Peyer's patch (tissue), 4 donors: ENCODE data around the gene CCND1. TPM values are rescaled to one million over a fixed set of nuclear protein-coding genes. Genes with fewer than 3 reads are reported as not detected.

Experiments
- DNase-seq, 3 donors: peaks; one replicate each; pipeline ENCODE4 v3.0.0-alpha.2; 2017 to 2019
- H3K27ac ChIP-seq, 4 donors: fragments of 200-600 bp; sonication (generic); one replicate each; pipeline ENCODE4 v1.5.1; 2016 to 2019
- H3K27me3 ChIP-seq, 2 donors: fragments of 200-600 bp; sonication (generic); one replicate each; pipeline ENCODE4 v1.5.1; 2019
- H3K36me3 ChIP-seq, 3 donors: fragments of 200-600 bp; sonication (generic); one replicate each; pipeline ENCODE4 v1.5.1; 2016 to 2019
- H3K4me1 ChIP-seq, 4 donors: fragments of 200-600 bp; sonication (generic); one replicate each; pipeline ENCODE4 v1.5.1; 2016 to 2019
- H3K4me3 ChIP-seq, 4 donors: fragments of 200-600 bp; sonication (generic); 1 replicate in 3 of 4; 2 replicates in 1 of 4; pipeline ENCODE4 v1.5.1; 2016 to 2019; ENCODE audit warnings: mild to moderate bottlenecking in 1 of 4
- H3K9me3 ChIP-seq, 4 donors: fragments of 200-600 bp; sonication (generic); one replicate each; pipeline ENCODE4 v1.5.1; 2016 to 2019; ENCODE audit warnings: mild to moderate bottlenecking in 1 of 4
- CTCF ChIP-seq, 6 experiments: fragments of 450-650 bp in 4 of 6; fragments of 200-600 bp in 2 of 6; sonication (generic) in 1 of 6; IDR thresholded peaks; one replicate each; pipeline ENCODE4 v1.5.1; 2017 to 2019; ENCODE audit warnings: antibody characterized with exemption in 6 of 6, mild to moderate bottlenecking in 3 of 6, moderate library complexity in 1 of 6
- POLR2A ChIP-seq, 2 donors: fragments of 450-650 bp; IDR thresholded peaks; one replicate each; pipeline ENCODE4 v1.5.1; 2017; ENCODE audit warnings: antibody characterized with exemption in 2 of 2, mild to moderate bottlenecking in 2 of 2, moderate library complexity in 2 of 2
- total RNA-seq, 4 donors: library from RNA; depleted of rRNA; stranded (reverse); fragments of >200 nt; gene quantifications; one replicate each; pipeline ENCODE4 v1.1.0, GENCODE V29; 2016

Gene CCND1
- total RNA-seq, 4 donors from 2014 or later = 13.5 to 46.6 (median 40.0) TPM

DNA sequence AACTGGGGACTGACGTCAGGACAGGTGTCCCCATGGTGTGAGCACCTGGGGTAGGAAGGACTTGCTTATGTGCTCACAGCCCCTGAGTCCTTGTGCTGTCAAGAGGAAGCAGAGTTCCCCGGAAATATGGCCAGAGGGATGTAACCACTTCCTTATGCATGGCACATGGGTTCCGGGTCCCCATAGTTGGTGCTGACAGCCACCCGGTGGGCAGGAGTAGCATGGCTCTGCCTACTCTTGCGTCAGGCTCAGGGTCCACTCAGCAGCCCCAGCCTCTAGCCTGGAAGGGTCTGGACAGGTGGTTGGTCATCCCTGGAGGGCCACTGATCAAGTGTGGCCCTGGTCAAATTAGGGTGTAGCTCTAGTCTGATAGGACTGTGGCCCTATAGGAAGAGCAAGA lies 42.8 kb upstream of the CCND1 start:
- no peak overlapping the region for H3K4me3 ChIP-seq
- H3K27ac ChIP-seq = no peak overlapping the region
- H3K4me1 ChIP-seq = no peaks in the 10 kb centered on the region
- no peaks in the 10 kb centered on the region for H3K27me3 ChIP-seq
- DNase-seq = no peak
- peak in 1 of 6 experiments; percentile 21 for TF ChIP-seq CTCF (IDR thresholded peaks at IDR 0.05)
- no peak for TF ChIP-seq POLR2A (IDR thresholded peaks at IDR 0.05)
- no peaks in the 10 kb centered on the region for H3K36me3 ChIP-seq
- no peaks in the 10 kb centered on the region for H3K9me3 ChIP-seq

DNA sequence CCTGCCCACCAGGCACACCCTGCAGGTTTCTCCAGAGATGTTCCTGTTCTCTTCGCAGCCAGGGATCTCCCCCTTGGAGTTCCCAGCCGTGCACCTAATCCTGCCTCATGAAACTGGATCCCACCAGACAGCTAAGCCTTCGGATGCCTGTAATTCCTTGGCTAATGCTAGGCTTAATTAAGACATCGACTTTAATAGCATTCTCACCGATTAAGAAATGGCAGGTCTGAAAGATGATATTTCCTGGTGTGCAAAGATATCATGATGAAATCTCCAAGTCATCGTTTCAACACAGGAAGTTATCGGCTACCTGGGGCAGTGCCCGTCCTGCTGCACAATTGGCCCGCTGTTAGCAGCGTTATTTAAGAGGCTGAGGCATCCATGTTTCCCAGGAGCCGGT lies 41.5 kb upstream of the CCND1 start:
- no peaks in the 10 kb centered on the region for H3K27me3 ChIP-seq
- H3K27ac ChIP-seq = no peak overlapping the region
- no peaks in the 10 kb centered on the region for H3K9me3 ChIP-seq
- DNase-seq = no peak
- no peaks in the 10 kb centered on the region for H3K36me3 ChIP-seq
- no peak for TF ChIP-seq CTCF (IDR thresholded peaks at IDR 0.05)
- TF ChIP-seq POLR2A (IDR thresholded peaks at IDR 0.05) = no peak
- no peaks in the 10 kb centered on the region for H3K4me1 ChIP-seq
- no peak overlapping the region for H3K4me3 ChIP-seq

- no peaks in the 10 kb centered on the region for H3K27me3 ChIP-seq
- no peak overlapping the region for H3K27ac ChIP-seq
- H3K9me3 ChIP-seq = no peaks in the 10 kb centered on the region
- H3K4me1 ChIP-seq = no peaks in the 10 kb centered on the region
- TF ChIP-seq CTCF (IDR thresholded peaks at IDR 0.05) (no peak), POLR2A (IDR thresholded peaks at IDR 0.05) (no peak)
- no peak overlapping the region for H3K4me3 ChIP-seq
- no peak for DNase-seq
- no peaks in the 10 kb centered on the region for H3K36me3 ChIP-seq
These were observed 41.0 kb upstream of the CCND1 start for GRCh38 chr11:69600001-69600400.

DNA sequence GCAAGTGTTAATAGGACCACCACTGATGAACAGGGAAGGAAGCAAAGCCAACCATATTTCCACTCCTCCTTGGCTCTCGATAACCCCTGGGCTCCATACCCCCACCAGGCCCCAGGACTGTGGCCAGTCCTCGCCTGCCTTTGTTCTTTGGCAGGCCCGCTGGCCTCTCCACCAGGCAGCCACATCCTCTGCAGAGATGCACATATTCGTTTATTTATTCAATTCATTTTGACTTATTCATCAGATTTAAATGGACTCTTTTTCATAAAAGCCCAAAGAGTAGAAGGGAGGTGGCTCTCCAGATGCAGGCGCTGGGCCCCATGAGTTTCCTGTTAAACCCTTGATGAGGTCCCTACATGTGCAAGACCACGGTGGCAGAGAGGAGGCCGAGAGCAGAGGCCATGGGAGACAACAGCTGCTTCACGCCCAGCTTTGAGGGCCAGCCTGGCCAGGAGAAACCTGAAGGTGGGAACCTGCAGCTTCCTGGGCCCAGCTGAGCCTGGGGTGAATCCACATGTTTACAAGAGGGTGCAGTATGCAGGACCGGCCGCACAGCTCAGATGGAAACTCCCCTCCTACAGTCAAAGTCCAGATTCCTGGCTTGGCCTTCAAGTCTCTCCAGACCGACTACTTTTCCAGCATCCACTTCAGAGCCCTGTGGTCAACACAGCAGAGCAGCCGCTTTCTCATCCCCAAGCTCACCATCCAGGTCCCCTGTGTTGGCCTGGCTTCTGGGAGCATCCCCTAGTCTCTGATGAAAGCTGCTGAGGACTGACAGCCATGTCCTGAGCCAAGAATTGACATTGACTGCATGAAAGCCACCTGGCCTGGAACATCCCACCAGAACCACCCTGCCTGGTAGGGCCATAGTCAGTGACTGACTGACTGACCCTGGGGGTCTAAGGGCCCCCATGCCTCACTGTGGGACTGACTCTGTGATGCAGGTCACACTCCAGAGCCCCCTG lies 39.7 kb upstream of the CCND1 start:
- Histone ChIP-seq H3K27ac (no peak overlapping the region), H3K36me3 (no peaks in the 10 kb centered on the region), H3K27me3 (no peaks in the 10 kb centered on the region), H3K4me1 (no peaks in the 10 kb centered on the region), H3K9me3 (no peaks in the 10 kb centered on the region), H3K4me3 (no peak overlapping the region)
- TF ChIP-seq CTCF (IDR thresholded peaks at IDR 0.05) (peak in 2 of 6 experiments; percentile 7 to 16), POLR2A (IDR thresholded peaks at IDR 0.05) (no peak)
- no peak for DNase-seq

GRCh38 chr11:69603111-69603836 lies 37.7 kb upstream of the CCND1 start:
- no peaks in the 10 kb centered on the region for H3K9me3 ChIP-seq
- no peak overlapping the region for H3K27ac ChIP-seq
- H3K4me3 ChIP-seq = no peak overlapping the region
- TF ChIP-seq POLR2A (IDR thresholded peaks at IDR 0.05) = no peak
- no peak for TF ChIP-seq CTCF (IDR thresholded peaks at IDR 0.05)
- H3K36me3 ChIP-seq = no peaks in the 10 kb centered on the region
- no peaks in the 10 kb centered on the region for H3K4me1 ChIP-seq
- no peaks in the 10 kb centered on the region for H3K27me3 ChIP-seq
- DNase-seq = no peak
